ENCODE results near the gene MSGN1. TPM values are rescaled to one million over a fixed set of nuclear protein-coding genes. Genes with fewer than 3 reads are reported as not detected.

MSGN1 gene, protein sequence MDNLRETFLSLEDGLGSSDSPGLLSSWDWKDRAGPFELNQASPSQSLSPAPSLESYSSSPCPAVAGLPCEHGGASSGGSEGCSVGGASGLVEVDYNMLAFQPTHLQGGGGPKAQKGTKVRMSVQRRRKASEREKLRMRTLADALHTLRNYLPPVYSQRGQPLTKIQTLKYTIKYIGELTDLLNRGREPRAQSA
- total RNA-seq, result not detected
- polyA plus RNA-seq, result not detected
- long read RNA-seq, donor 1, result 0 reads
- long read RNA-seq, donor 2, result 0 reads
- long read RNA-seq, donor 3, result 0 reads

DNA sequence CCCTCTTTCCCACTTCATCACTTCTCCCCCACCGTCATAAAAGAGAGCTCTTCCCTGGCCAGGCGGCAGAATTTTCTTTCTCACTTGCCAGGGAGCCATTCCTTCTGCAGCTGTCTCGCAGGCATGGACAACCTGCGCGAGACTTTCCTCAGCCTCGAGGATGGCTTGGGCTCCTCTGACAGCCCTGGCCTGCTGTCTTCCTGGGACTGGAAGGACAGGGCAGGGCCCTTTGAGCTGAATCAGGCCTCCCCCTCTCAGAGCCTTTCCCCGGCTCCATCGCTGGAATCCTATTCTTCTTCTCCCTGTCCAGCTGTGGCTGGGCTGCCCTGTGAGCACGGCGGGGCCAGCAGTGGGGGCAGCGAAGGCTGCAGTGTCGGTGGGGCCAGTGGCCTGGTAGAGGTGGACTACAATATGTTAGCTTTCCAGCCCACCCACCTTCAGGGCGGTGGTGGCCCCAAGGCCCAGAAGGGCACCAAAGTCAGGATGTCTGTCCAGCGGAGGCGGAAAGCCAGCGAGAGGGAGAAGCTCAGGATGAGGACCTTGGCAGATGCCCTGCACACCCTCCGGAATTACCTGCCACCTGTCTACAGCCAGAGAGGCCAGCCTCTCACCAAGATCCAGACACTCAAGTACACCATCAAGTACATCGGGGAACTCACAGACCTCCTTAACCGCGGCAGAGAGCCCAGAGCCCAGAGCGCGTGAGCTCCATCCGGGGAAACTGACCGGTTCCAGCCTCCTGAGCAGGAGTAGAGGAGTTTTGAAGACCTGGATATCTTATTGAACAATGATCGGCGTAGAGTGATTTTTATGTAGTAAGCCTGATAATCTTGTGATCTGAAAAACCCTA lies at the start of gene MSGN1:
Gene MSGN1 (plus strand): TSS at position 65 of the 850 bp plus-strand sequence. CDS start 59 bp downstream, at position 124.
- intact Hi-C loops (cut with DNase I), result no loop called here
- Histone ChIP-seq H3K9me3 (no peaks in the 10 kb centered on the region), H3K36me3 (no peaks in the 10 kb centered on the region), H3K4me3 (no peak within 1 kb of the TSS), H3K27ac (peak within 1 kb of the TSS in 1 of 10 donors; percentile 11), H3K27me3 (no peaks in the 10 kb centered on the region), H3K4me1 (peaks cover 4 to 31% (median 23%) of the 10 kb centered on the region in 9 donors)
- ATAC-seq (no peak), DNase-seq (no peak)
- WGBS, 2 donors, result 91 to 94% methylated on average over 26 of the region's 26 CpGs
- TF ChIP-seq, protein P1, sequence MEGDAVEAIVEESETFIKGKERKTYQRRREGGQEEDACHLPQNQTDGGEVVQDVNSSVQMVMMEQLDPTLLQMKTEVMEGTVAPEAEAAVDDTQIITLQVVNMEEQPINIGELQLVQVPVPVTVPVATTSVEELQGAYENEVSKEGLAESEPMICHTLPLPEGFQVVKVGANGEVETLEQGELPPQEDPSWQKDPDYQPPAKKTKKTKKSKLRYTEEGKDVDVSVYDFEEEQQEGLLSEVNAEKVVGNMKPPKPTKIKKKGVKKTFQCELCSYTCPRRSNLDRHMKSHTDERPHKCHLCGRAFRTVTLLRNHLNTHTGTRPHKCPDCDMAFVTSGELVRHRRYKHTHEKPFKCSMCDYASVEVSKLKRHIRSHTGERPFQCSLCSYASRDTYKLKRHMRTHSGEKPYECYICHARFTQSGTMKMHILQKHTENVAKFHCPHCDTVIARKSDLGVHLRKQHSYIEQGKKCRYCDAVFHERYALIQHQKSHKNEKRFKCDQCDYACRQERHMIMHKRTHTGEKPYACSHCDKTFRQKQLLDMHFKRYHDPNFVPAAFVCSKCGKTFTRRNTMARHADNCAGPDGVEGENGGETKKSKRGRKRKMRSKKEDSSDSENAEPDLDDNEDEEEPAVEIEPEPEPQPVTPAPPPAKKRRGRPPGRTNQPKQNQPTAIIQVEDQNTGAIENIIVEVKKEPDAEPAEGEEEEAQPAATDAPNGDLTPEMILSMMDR (IDR thresholded peaks at IDR 0.05), result no peak

DNA sequence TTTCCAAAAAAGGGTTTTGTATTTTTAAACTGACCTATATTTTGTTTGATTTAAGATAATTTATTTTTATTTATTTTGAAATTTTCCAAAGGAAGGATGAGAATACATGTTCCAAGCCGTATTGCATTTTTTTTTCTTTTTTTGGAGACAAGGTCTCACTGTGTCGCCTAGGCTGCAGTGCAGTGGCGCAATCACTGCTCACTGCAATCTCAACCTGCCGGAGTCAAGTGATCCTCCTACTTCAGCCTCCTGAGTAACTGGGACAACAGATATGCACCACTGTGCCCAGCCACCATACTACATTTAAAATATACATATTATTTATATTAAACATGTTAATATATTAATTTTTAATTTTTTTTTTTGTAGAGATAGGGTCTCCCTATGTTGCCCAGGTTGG lies 47.4 kb upstream of the MSGN1 start:
- Histone ChIP-seq H3K4me3 (no peak overlapping the region), H3K27me3 (no peaks in the 10 kb centered on the region), H3K36me3 (peaks cover 0 to 58% (median 0%) of the 10 kb centered on the region in 9 donors), H3K4me1 (peaks cover 0 to 10% (median 0%) of the 10 kb centered on the region in 9 donors), H3K27ac (no peak overlapping the region), H3K9me3 (no peaks in the 10 kb centered on the region)
- TF ChIP-seq, protein P1 (IDR thresholded peaks at IDR 0.05), result no peak
- DNase-seq, result no peak
- no peak for ATAC-seq
- intact Hi-C loops (cut with DNase I), result loop anchor here in 1 of 10 donors (10.0 kb wide), 1 partner anchor 56 kb away; no protein-coding TSS in a partner anchor
- WGBS, 2 donors, result 96% methylated on average over 4 of the region's 4 CpGs

DNA sequence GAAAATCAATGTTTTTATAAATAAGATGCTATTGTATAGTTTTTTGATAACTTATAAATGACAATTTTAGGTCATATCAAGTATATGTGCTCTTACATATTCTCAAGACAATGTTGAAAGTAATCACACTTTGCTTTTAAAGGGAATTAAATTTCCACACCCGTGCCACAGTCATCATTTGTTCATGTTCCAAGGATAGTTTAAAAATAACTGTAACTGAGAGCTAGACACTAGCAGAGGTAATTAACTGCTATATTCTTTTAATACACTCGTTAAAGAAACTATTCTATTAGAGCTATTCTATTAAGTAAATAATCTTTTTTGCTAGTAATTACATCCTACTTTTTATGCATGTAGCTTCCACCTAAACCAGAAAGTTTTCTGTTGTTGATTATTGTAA lies 44.3 kb upstream of the MSGN1 start:
- ATAC-seq (peak in 2 of 8 donors; percentile 70 to 71), DNase-seq (no peak)
- H3K4me1 ChIP-seq, result peaks cover 0 to 7% (median 0%) of the 10 kb centered on the region in 9 donors
- no peaks in the 10 kb centered on the region for H3K27me3 ChIP-seq
- H3K9me3 ChIP-seq, result no peaks in the 10 kb centered on the region
- intact Hi-C loops (cut with DNase I), result loop anchor here in 1 of 10 donors (5.0 kb wide), 1 partner anchor 40 kb away; no protein-coding TSS in a partner anchor
- H3K27ac ChIP-seq, result no peak overlapping the region
- 55 to 70% methylated on average over 2 of the region's 2 CpGs for WGBS, 2 donors
- H3K36me3 ChIP-seq, result peaks cover 0 to 78% (median 4%) of the 10 kb centered on the region in 9 donors
- TF ChIP-seq, protein P1 (IDR thresholded peaks at IDR 0.05), result no peak
- H3K4me3 ChIP-seq, result no peak overlapping the region

DNA sequence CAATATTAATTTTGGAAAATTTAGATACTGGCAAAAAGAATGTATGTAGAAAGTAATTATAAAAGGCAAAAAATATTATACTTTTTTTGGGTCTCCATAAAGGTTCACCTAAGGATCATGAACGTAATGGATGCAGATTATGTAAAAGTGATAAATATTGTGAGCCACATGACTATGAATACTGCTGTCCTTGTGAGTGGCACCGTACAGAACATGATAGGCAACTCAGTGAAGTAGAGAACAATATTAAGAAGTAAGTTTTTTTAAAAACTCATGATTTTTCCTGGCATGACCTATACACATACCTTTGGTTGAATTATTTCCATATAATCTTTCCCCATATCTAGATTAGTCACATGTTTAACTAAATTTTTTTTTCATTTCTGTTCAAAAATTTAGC lies 43.7 kb upstream of the MSGN1 start:
- Histone ChIP-seq H3K4me3 (no peak overlapping the region), H3K27me3 (no peaks in the 10 kb centered on the region), H3K9me3 (no peaks in the 10 kb centered on the region), H3K27ac (no peak overlapping the region), H3K36me3 (peaks cover 0 to 72% (median 4%) of the 10 kb centered on the region in 9 donors), H3K4me1 (peaks cover 0 to 7% (median 0%) of the 10 kb centered on the region in 9 donors)
- 42 to 72% methylated on average over 2 of the region's 2 CpGs for WGBS, 2 donors
- DNase-seq (no peak), ATAC-seq (peak in 1 of 8 donors; percentile 50)
- intact Hi-C loops (cut with DNase I), result loop anchor here in 1 of 10 donors (5.0 kb wide), 1 partner anchor 40 kb away; no protein-coding TSS in a partner anchor
- TF ChIP-seq, protein P1 (IDR thresholded peaks at IDR 0.05), result no peak
